ENCODE measurements around the gene HOXD12.

DNA sequence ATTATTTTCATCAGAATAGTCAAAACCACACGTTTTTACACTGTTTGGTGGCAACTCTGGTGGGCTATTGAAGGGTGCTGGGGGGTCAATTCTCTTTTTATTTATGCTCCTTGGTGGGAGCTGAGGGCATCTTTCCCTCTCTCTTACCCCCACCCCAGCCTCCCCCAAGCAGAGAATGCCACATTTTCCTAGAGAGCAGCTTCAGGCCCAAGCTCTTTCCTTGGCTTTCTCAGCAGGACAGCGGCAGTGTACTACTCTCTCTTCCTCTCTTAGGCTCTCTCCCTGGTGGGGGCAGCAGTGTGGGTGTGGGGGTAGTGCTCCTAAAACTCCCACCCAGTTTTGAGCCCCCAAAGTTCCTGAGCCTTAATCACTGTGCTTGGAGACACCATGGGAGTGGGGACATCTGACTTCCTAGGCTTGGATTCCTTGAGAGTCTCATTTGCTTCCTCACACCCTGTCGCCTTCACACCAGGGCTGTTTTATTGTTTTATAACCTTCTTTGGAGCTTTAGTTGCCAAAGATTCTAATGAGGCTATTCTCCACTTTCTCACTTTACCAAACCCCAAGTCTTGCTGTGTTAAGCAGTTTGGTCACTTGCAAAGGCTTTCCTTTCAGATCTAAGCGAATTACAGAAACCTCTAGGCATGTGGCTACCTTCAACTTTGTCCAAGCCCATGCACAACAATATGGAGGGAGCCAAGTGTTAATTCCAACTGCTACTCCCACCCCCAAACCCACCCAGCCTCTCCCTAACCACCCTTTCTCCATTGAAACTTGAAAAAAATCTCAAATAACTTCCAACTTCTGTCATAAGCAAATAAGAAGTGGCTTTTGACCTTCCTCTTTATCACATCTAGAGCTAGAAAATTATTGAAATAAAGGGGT lies 45.7 kb downstream of the HOXD12 start:
- TF ChIP-seq, protein P1, sequence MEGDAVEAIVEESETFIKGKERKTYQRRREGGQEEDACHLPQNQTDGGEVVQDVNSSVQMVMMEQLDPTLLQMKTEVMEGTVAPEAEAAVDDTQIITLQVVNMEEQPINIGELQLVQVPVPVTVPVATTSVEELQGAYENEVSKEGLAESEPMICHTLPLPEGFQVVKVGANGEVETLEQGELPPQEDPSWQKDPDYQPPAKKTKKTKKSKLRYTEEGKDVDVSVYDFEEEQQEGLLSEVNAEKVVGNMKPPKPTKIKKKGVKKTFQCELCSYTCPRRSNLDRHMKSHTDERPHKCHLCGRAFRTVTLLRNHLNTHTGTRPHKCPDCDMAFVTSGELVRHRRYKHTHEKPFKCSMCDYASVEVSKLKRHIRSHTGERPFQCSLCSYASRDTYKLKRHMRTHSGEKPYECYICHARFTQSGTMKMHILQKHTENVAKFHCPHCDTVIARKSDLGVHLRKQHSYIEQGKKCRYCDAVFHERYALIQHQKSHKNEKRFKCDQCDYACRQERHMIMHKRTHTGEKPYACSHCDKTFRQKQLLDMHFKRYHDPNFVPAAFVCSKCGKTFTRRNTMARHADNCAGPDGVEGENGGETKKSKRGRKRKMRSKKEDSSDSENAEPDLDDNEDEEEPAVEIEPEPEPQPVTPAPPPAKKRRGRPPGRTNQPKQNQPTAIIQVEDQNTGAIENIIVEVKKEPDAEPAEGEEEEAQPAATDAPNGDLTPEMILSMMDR (conservative IDR thresholded peaks at IDR 0.05 in 1 of 2, IDR thresholded peaks at IDR 0.05 in 1 of 2; ENCODE audit: low read depth in 1 of 2, low read length in 2 of 2): no peak
- no peak for TF ChIP-seq EZH2 (IDR thresholded peaks at IDR 0.05; ENCODE audit: low read length, missing control alignments)

Measured in fibroblast of lung (primary cell).